Osteoblast (primary cell): Measurements from ENCODE around the gene PCDHGA8. TPM values are rescaled to one million over a fixed set of nuclear protein-coding genes. Genes with fewer than 3 reads are reported as not detected.
A peak's percentile ranks its signal among the peaks of the same experiment; 100 is the strongest.
"Not testable (repeated sequence)": the region's sequence is repeated elsewhere in the genome, so short reads cannot be mapped to it uniquely, and the experiment has no call there.

Experiments
- DNase-seq: peaks from one replicate; pipeline ENCODE4 v3.0.0; 2011; ENCODE audit warnings: low spot score, mixed read lengths; ENCODE audit not compliant: insufficient read length; ENCODE audit errors: missing footprints
- H2AFZ ChIP-seq: 2 replicates; pipeline ENCODE4 v1.6.0; 2011; ENCODE audit warnings: mild to moderate bottlenecking, low read length
- H3K27ac ChIP-seq: 2 replicates; pipeline ENCODE4 v1.5.1; 2011; ENCODE audit warnings: mild to moderate bottlenecking, low read depth, low read length, moderate library complexity
- H3K27me3 ChIP-seq: 2 replicates; pipeline ENCODE4 v1.6.0; 2012; ENCODE audit warnings: mild to moderate bottlenecking, control low read depth, inconsistent platforms, low read length, moderate library complexity; ENCODE audit not compliant: insufficient read depth
- H3K36me3 ChIP-seq: 2 replicates; pipeline ENCODE4 v1.5.1; 2011; ENCODE audit warnings: mild to moderate bottlenecking, low read length, control low read depth, moderate library complexity; ENCODE audit not compliant: insufficient read depth
- H3K4me1 ChIP-seq: 2 replicates; pipeline ENCODE4 v1.5.1; 2011; ENCODE audit warnings: mild to moderate bottlenecking, low read length, control low read depth, moderate library complexity; ENCODE audit not compliant: insufficient read depth
- H3K4me2 ChIP-seq: 2 replicates; pipeline ENCODE4 v1.6.0; 2011; ENCODE audit warnings: mild to moderate bottlenecking, low read length; ENCODE audit not compliant: insufficient read depth
- H3K4me3 ChIP-seq: fragments of 200-600 bp; sonication (generic); 3 replicates; pipeline ENCODE4 v1.5.1; 2012; ENCODE audit warnings: mild to moderate bottlenecking, low read length, inconsistent platforms; ENCODE audit not compliant: insufficient read depth
- H3K79me2 ChIP-seq: 2 replicates; pipeline ENCODE4 v1.6.0; 2012; ENCODE audit warnings: mild to moderate bottlenecking, low read length, control low read depth, inconsistent platforms; ENCODE audit not compliant: insufficient read depth
- H3K9me3 ChIP-seq: 2 replicates; pipeline ENCODE4 v1.5.1; 2011; ENCODE audit warnings: low read depth, low read length, control low read depth
- H4K20me1 ChIP-seq: 2 replicates; pipeline ENCODE4 v1.6.0; 2012; ENCODE audit warnings: mild to moderate bottlenecking, low read length, control low read depth; ENCODE audit not compliant: insufficient read depth
- CTCF ChIP-seq: IDR thresholded peaks from 2 replicates; pipeline ENCODE4 v1.5.1; 2011; ENCODE audit warnings: mild to moderate bottlenecking, low read depth, low read length, moderate library complexity; ENCODE audit errors: extremely low read depth
- total RNA-seq: library from RNA; depleted of rRNA; stranded (reverse); fragments of >200 nt; gene quantifications from 2 replicates; pipeline ENCODE4 v1.2.3, GENCODE V29; 2012

PCDHGA8 gene
- total RNA-seq, 1 donor: 3.6 TPM

- no peaks in the 10 kb centered on the region for H4K20me1 ChIP-seq
- no peak for TF ChIP-seq CTCF
- H3K27me3 ChIP-seq: no peaks in the 10 kb centered on the region
- peak overlapping the region; percentile 7 for H3K4me3 ChIP-seq
- H3K9me3 ChIP-seq: peaks cover 22% of the 10 kb centered on the region
- H3K4me1 ChIP-seq: no peaks in the 10 kb centered on the region
- no peak overlapping the region for H3K4me2 ChIP-seq
- H3K79me2 ChIP-seq: no peaks in the 10 kb centered on the region
- DNase-seq: no peak
- no peak overlapping the region for H2AFZ ChIP-seq
- H3K36me3 ChIP-seq: peaks cover 4% of the 10 kb centered on the region
- no peak overlapping the region for H3K27ac ChIP-seq
Measured at GRCh38 chr5:141389153-141390042, 3.0 kb upstream of the PCDHGA8 start.

GRCh38 chr5:141393267-141393666, 834 bp downstream of the PCDHGA8 start:
- no peaks in the 10 kb centered on the region for H3K4me1 ChIP-seq
- no peak overlapping the region for H3K4me2 ChIP-seq
- H3K4me3 ChIP-seq: no peak overlapping the region
- peaks cover 4% of the 10 kb centered on the region for H3K36me3 ChIP-seq
- H2AFZ ChIP-seq: no peak overlapping the region
- no peak for TF ChIP-seq CTCF
- H3K79me2 ChIP-seq: no peaks in the 10 kb centered on the region
- H4K20me1 ChIP-seq: no peaks in the 10 kb centered on the region
- peaks cover 21% of the 10 kb centered on the region for H3K9me3 ChIP-seq
- H3K27me3 ChIP-seq: no peaks in the 10 kb centered on the region
- H3K27ac ChIP-seq: no peak overlapping the region
- no peak for DNase-seq

- peaks cover 23% of the 10 kb centered on the region for H3K9me3 ChIP-seq
- not testable (repeated sequence) for DNase-seq
Measured at GRCh38 chr5:141394401-141395187, 2.2 kb downstream of the PCDHGA8 start.

GRCh38 chr5:141397756-141398551, 5.5 kb downstream of the PCDHGA8 start, which contains the start of gene PCDHGB5:
TSS of gene PCDHGB5 (plus strand) at chr5:141397947. CDS start at chr5:141398128, 181 bp downstream.
- not testable (repeated sequence) for H3K27ac ChIP-seq, H3K79me2 ChIP-seq, H4K20me1 ChIP-seq, H3K4me1 ChIP-seq, H3K36me3 ChIP-seq, H3K27me3 ChIP-seq, DNase-seq
- Histone ChIP-seq H2AFZ (peak within 1 kb of the TSS; percentile 50), H3K4me3 (peak within 1 kb of the TSS; percentile 70), H3K4me2 (peak within 1 kb of the TSS; percentile 45), H3K9me3 (peaks cover 27% of the 10 kb centered on the region)
- peak; percentile 60 for TF ChIP-seq CTCF

More at GRCh38 chr5:141394401-141395187, 2.2 kb downstream of the PCDHGA8 start:
- not testable (repeated sequence) for H3K79me2 ChIP-seq, H3K4me1 ChIP-seq, H2AFZ ChIP-seq, H4K20me1 ChIP-seq, H3K27me3 ChIP-seq, H3K27ac ChIP-seq, H3K4me2 ChIP-seq, H3K4me3 ChIP-seq, H3K36me3 ChIP-seq
